Right lobe of liver (tissue), 6 donors: ENCODE measurements around the gene PCDHGC4. TPM values are rescaled to one million over a fixed set of nuclear protein-coding genes. Genes with fewer than 3 reads are reported as not detected.

Experiments
- ATAC-seq, 4 donors: fragments of 200-7000 bp; cut with Tn5 transposase; one replicate each; pipeline ENCODE4 v1.9.1; 2020; ENCODE audit warnings: mild to moderate bottlenecking in 4 of 4, moderate library complexity in 4 of 4
- DNase-seq, 3 donors: peaks; one replicate each; pipeline ENCODE4 v3.0.0-alpha.2; 2020
- H3K27ac ChIP-seq, 3 donors: fragments of 200-600 bp; one replicate each; pipeline ENCODE4 v1.8.0; 2022
- H3K27me3 ChIP-seq, 2 donors: fragments of 200-600 bp; one replicate each; pipeline ENCODE4 v1.8.0; 2022
- H3K36me3 ChIP-seq, 4 donors: fragments of 200-600 bp; sonication (generic) in 1 of 4; one replicate each; pipeline versions ENCODE4 v1.5.1 to v1.8.0; 2017 to 2022; ENCODE audit warnings: control low read depth in 1 of 4
- H3K4me1 ChIP-seq, 4 donors: fragments of 200-600 bp; sonication (generic) in 1 of 4; one replicate each; pipeline versions ENCODE4 v1.5.1 to v1.8.0; 2017 to 2022; ENCODE audit warnings: control low read depth in 1 of 4
- H3K4me3 ChIP-seq, 3 donors: fragments of 200-600 bp; one replicate each; pipeline ENCODE4 v1.8.0; 2022
- H3K9me3 ChIP-seq, 4 donors: fragments of 200-600 bp; sonication (generic) in 1 of 4; one replicate each; pipeline versions ENCODE4 v1.5.1 to v1.8.0; 2017 to 2022; ENCODE audit warnings: control low read depth in 1 of 4
- CTCF ChIP-seq, 4 donors: fragments of 200-600 bp in 3 of 4; fragments of 450-650 bp in 1 of 4; IDR thresholded peaks; one replicate each; pipeline versions ENCODE4 v1.5.1 to v1.8.0; 2016 to 2022; ENCODE audit warnings: antibody characterized with exemption in 4 of 4, mild to moderate bottlenecking in 2 of 4
- POLR2A ChIP-seq: fragments of 450-650 bp; IDR thresholded peaks from one replicate; pipeline ENCODE4 v1.6.1; 2017; ENCODE audit warnings: antibody characterized with exemption, mild to moderate bottlenecking
- WGBS: methylation state at CpG from one replicate; pipeline ENCODE4 v1.1.6; 2018; ENCODE audit warnings: low coverage, low lambda C conversion rate; ENCODE audit not compliant: insufficient coverage; ENCODE audit errors: missing lambda C conversion rate; 5-methylcytosine and 5-hydroxymethylcytosine counted together
- intact Hi-C, 2 donors: fragments of 100-400 bp; cut with DNase I; formaldehyde crosslinking; loops; one replicate each; pipeline versions ENCODE4 v1.11.2 to v1.14.1; 2022
- total RNA-seq, 6 experiments: library from RNA; depleted of rRNA in 2 of 6; stranded (reverse); fragments of >200 nt in 2 of 6; fragmentation: NEBNext Ultra II Directional in 3 of 6; extraction: Animal tissue kit (Norgen Biotek cat#: 25700) in 3 of 6; gene quantifications; one replicate each; pipeline versions ENCODE4 v1.1.0 to v1.2.4, GENCODE V29; 2016 to 2023
- donor health status: DM: no; HTN: yes; CAD: no.
- donor health status: DM: no; HTN: no; CAD: no.
- donor health status: DM: no; HTN: no; CAD: no.
- donor health status: DM: no; HTN: yes; CAD: no.
- donor health status: DM: no; HTN: yes; CAD: no.

Gene PCDHGC4
- total RNA-seq, 6 experiments from 2014 or later: 0.20 to 10.7 (median 0.34) TPM

GRCh38 chr5:141507387-141508091, 22.7 kb downstream of the PCDHGC4 start:
- peak overlapping the region in 1 of 3 donors; percentile 68 for H3K27ac ChIP-seq
- ATAC-seq (no peak), DNase-seq (no peak)
- no peaks in the 10 kb centered on the region for H3K27me3 ChIP-seq
- no peak overlapping the region for H3K4me3 ChIP-seq
- no peaks in the 10 kb centered on the region for H3K36me3 ChIP-seq
- intact Hi-C loops: no loop called here
- WGBS: 63% methylated on average over 4 of the region's 11 CpGs
- no peaks in the 10 kb centered on the region for H3K9me3 ChIP-seq
- no peak for TF ChIP-seq POLR2A
- TF ChIP-seq CTCF (IDR thresholded peaks at IDR 0.05): no peak
- peaks cover 0 to 2% (median 0%) of the 10 kb centered on the region in 4 donors for H3K4me1 ChIP-seq

GRCh38 chr5:141508440-141508797, 23.6 kb downstream of the PCDHGC4 start:
- no peaks in the 10 kb centered on the region for H3K9me3 ChIP-seq
- H3K4me1 ChIP-seq: peaks cover 0 to 10% (median 0%) of the 10 kb centered on the region in 4 donors
- intact Hi-C loops: no loop called here
- 34% methylated on average over 7 of the region's 9 CpGs for WGBS
- H3K27ac ChIP-seq: peak overlapping the region in 2 of 3 donors; percentile 47 to 68
- TF ChIP-seq CTCF (IDR thresholded peaks at IDR 0.05) (no peak), POLR2A (no peak)
- no peaks in the 10 kb centered on the region for H3K27me3 ChIP-seq
- ATAC-seq (peak in 1 of 4 donors; percentile 3), DNase-seq (no peak)
- no peak overlapping the region for H3K4me3 ChIP-seq
- no peaks in the 10 kb centered on the region for H3K36me3 ChIP-seq

- intact Hi-C loops: no loop called here
- peak overlapping the region; percentile 10 to 68 (median 47) for H3K27ac ChIP-seq
- no peaks in the 10 kb centered on the region for H3K27me3 ChIP-seq
- no peaks in the 10 kb centered on the region for H3K9me3 ChIP-seq
- no peaks in the 10 kb centered on the region for H3K36me3 ChIP-seq
- TF ChIP-seq CTCF (IDR thresholded peaks at IDR 0.05): no peak
- no peak for TF ChIP-seq POLR2A
- no peak overlapping the region for H3K4me3 ChIP-seq
- DNase-seq: no peak
- WGBS: 83% methylated on average over 2 of the region's 23 CpGs
- ATAC-seq: peak in 1 of 4 donors; percentile 29
- peaks cover 0 to 11% (median 0%) of the 10 kb centered on the region in 4 donors for H3K4me1 ChIP-seq
Measured at GRCh38 chr5:141508798-141509611, 24.2 kb downstream of the PCDHGC4 start.

GRCh38 chr5:141510160-141510559, 25.3 kb downstream of the PCDHGC4 start:
- DNase-seq (no peak), ATAC-seq (no peak)
- H3K4me1 ChIP-seq: peaks cover 0 to 11% (median 0%) of the 10 kb centered on the region in 4 donors
- H3K27me3 ChIP-seq: no peaks in the 10 kb centered on the region
- H3K4me3 ChIP-seq: no peak overlapping the region
- no peaks in the 10 kb centered on the region for H3K9me3 ChIP-seq
- no peak overlapping the region for H3K27ac ChIP-seq
- WGBS: 76% methylated on average over 5 of the region's 9 CpGs
- TF ChIP-seq POLR2A (no peak), CTCF (IDR thresholded peaks at IDR 0.05) (no peak)
- intact Hi-C loops: no loop called here
- H3K36me3 ChIP-seq: no peaks in the 10 kb centered on the region
